ENCODE results near the gene FAM168A. TPM values are rescaled to one million over a fixed set of nuclear protein-coding genes. Genes with fewer than 3 reads are reported as not detected.
A peak's percentile ranks its signal among the peaks of the same experiment; 100 is the strongest.

Gene FAM168A
- total RNA-seq, 1 experiment from 2014 or later = 30.4 TPM

GRCh38 chr11:73496134-73496533, 101.8 kb downstream of the FAM168A start:
- Mint-ChIP-seq H3K36me3 (ENCODE audit: insufficient read depth, unreplicated experiment) (no peaks in the 10 kb centered on the region), H3K27me3 (ENCODE audit: unreplicated experiment) (no peaks in the 10 kb centered on the region), H3K9me3 (ENCODE audit: low read depth, unreplicated experiment) (peaks cover 7% of the 10 kb centered on the region), H3K4me1 (ENCODE audit: low read depth, unreplicated experiment) (peaks cover 11% of the 10 kb centered on the region), H3K4me3 (ENCODE audit: low read depth, unreplicated experiment) (no peak overlapping the region), H3K27ac (ENCODE audit: unreplicated experiment) (no peak overlapping the region)
- TF ChIP-seq CTCF (IDR thresholded peaks at IDR 0.05; ENCODE audit: unreplicated experiment) = no peak
- CTCF ChIA-PET = no interaction called here
- no peak for DNase-seq
- no TSS peak for BruUV-seq (replicated peaks)
- intact Hi-C loops (cut with micrococcal nuclease; ENCODE audit: unreplicated experiment) = no loop called here

GRCh38 chr11:73495731-73496130, 102.2 kb downstream of the FAM168A start:
- TF ChIP-seq CTCF (IDR thresholded peaks at IDR 0.05; ENCODE audit: unreplicated experiment) = no peak
- Mint-ChIP-seq H3K27me3 (ENCODE audit: unreplicated experiment) (no peaks in the 10 kb centered on the region), H3K9me3 (ENCODE audit: low read depth, unreplicated experiment) (peaks cover 5% of the 10 kb centered on the region), H3K4me1 (ENCODE audit: low read depth, unreplicated experiment) (peaks cover 11% of the 10 kb centered on the region), H3K4me3 (ENCODE audit: low read depth, unreplicated experiment) (no peak overlapping the region), H3K36me3 (ENCODE audit: insufficient read depth, unreplicated experiment) (no peaks in the 10 kb centered on the region), H3K27ac (ENCODE audit: unreplicated experiment) (no peak overlapping the region)
- DNase-seq = no peak
- intact Hi-C loops (cut with micrococcal nuclease; ENCODE audit: unreplicated experiment) = no loop called here
- CTCF ChIA-PET = no interaction called here
- no TSS peak for BruUV-seq (replicated peaks)

- Mint-ChIP-seq H3K9me3 (ENCODE audit: low read depth, unreplicated experiment) (peaks cover 4% of the 10 kb centered on the region), H3K27ac (ENCODE audit: unreplicated experiment) (peak overlapping the region; percentile 48), H3K27me3 (ENCODE audit: unreplicated experiment) (no peaks in the 10 kb centered on the region), H3K4me1 (ENCODE audit: low read depth, unreplicated experiment) (peaks cover 11% of the 10 kb centered on the region), H3K4me3 (ENCODE audit: low read depth, unreplicated experiment) (peak overlapping the region; percentile 8), H3K36me3 (ENCODE audit: insufficient read depth, unreplicated experiment) (no peaks in the 10 kb centered on the region)
- intact Hi-C loops (cut with micrococcal nuclease; ENCODE audit: unreplicated experiment) = no loop called here
- peak; percentile 41 for DNase-seq
- CTCF ChIA-PET = no interaction called here
- BruUV-seq (replicated peaks) = no TSS peak
- no peak for TF ChIP-seq CTCF (IDR thresholded peaks at IDR 0.05; ENCODE audit: unreplicated experiment)
Measured at GRCh38 chr11:73493956-73494598, 103.8 kb downstream of the FAM168A start.

- intact Hi-C loops (cut with micrococcal nuclease; ENCODE audit: unreplicated experiment) = no loop called here
- TF ChIP-seq CTCF (IDR thresholded peaks at IDR 0.05; ENCODE audit: unreplicated experiment) = no peak
- H3K9me3 Mint-ChIP-seq (ENCODE audit: low read depth, unreplicated experiment) = no peaks in the 10 kb centered on the region
- BruUV-seq (replicated peaks) = no TSS peak
- no peaks in the 10 kb centered on the region for H3K36me3 Mint-ChIP-seq (ENCODE audit: insufficient read depth, unreplicated experiment)
- H3K27me3 Mint-ChIP-seq (ENCODE audit: unreplicated experiment) = no peaks in the 10 kb centered on the region
- H3K4me1 Mint-ChIP-seq (ENCODE audit: low read depth, unreplicated experiment) = no peaks in the 10 kb centered on the region
- no peak for DNase-seq
- H3K4me3 Mint-ChIP-seq (ENCODE audit: low read depth, unreplicated experiment) = no peak overlapping the region
- H3K27ac Mint-ChIP-seq (ENCODE audit: unreplicated experiment) = no peak overlapping the region
- CTCF ChIA-PET = no interaction called here
Measured at GRCh38 chr11:73481626-73482025, 116.3 kb downstream of the FAM168A start.

Data from Calu3 (cell line).